A549 (cell line): Measurements from ENCODE around the gene KPTN. TPM values are rescaled to one million over a fixed set of nuclear protein-coding genes. Genes with fewer than 3 reads are reported as not detected.

Experiments
- ATAC-seq, 2 experiments: fragments of 200-7000 bp in 1 of 2; fragments of >200 bp in 1 of 2; cut with Nextera tagmentation in 1 of 2; cut with Tn5 transposase in 1 of 2; 3 replicates each; pipeline versions ENCODE4 v1.8.0 to v1.9.1; 2018 to 2020; ENCODE audit warnings: mild to moderate bottlenecking in 1 of 2, moderate library complexity in 1 of 2
- CTCF ChIA-PET: fragments of 300-600 bp; sonication (Branson Sonifier 250); formaldehyde crosslinking; extraction: SDS; loops from one replicate; lab custom pipeline; 2021; ENCODE audit warnings: antibody characterized with exemption, inconsistent platforms; lab: Yijun Ruan, JAX
- POLR2A ChIA-PET: fragments of 350-600 bp; formaldehyde crosslinking; extraction: SDS; loops from one replicate; lab custom pipeline; 2021; ENCODE audit warnings: antibody characterized with exemption, inconsistent platforms; lab: Yijun Ruan, JAX
- DNase-seq, 2 experiments: peaks; one replicate each; pipeline versions ENCODE4 v3.0.0 to v3.0.0-alpha.2; 2011 to 2016; ENCODE audit warnings: low read depth in 1 of 2, low spot score in 1 of 2
- FAIRE-seq: peaks from 2 replicates; lab custom pipeline; 2011; peaks lifted over from hg19 to GRCh38; lab: Jason Lieb, UNC
- H3K27ac ChIP-seq, 2 experiments: fragments of >200 bp; sonication (Bioruptor Twin); formaldehyde crosslinking; 3 replicates each; pipeline ENCODE4 v1.5.1; 2016 to 2017
- H3K4me1 ChIP-seq: fragments of >200 bp; sonication (Bioruptor Twin); formaldehyde crosslinking; 3 replicates; pipeline ENCODE4 v1.6.1; 2016
- H3K4me2 ChIP-seq: fragments of >200 bp; sonication (Bioruptor Twin); formaldehyde crosslinking; 3 replicates; pipeline ENCODE4 v1.6.1; 2016
- H3K4me3 ChIP-seq: fragments of >200 bp; sonication (Bioruptor Twin); formaldehyde crosslinking; 3 replicates; pipeline ENCODE4 v1.5.1; 2016
- H3K9me3 ChIP-seq: fragments of >200 bp; sonication (Bioruptor Twin); formaldehyde crosslinking; 3 replicates; pipeline ENCODE4 v1.6.1; 2016
- BHLHE40 ChIP-seq: IDR thresholded peaks from 2 replicates; pipeline ENCODE4 v1.6.1; 2012; ENCODE audit warnings: low read depth, low read length, inconsistent platforms
- CBX2 ChIP-seq: fragments of 200-600 bp; sonication (generic); IDR thresholded peaks from 2 replicates; pipeline ENCODE4 v1.6.1; 2016; ENCODE audit warnings: low read depth, mild to moderate bottlenecking, borderline replicate concordance
- CEBPB ChIP-seq, 2 experiments: fragments of >200 bp in 1 of 2; sonication (Bioruptor Twin) in 1 of 2; formaldehyde crosslinking in 1 of 2; IDR thresholded peaks; 2 replicates each; pipeline ENCODE4 v1.6.1; 2012 to 2016
- EHF ChIP-seq: fragments of 250-450 bp; sonication (Bioruptor Pico); IDR thresholded peaks from 2 replicates; pipeline ENCODE4 v1.5.0; 2020; ENCODE audit warnings: mild to moderate bottlenecking
- EHMT2 ChIP-seq: fragments of 200-600 bp; sonication (generic); IDR thresholded peaks from 2 replicates; pipeline ENCODE4 v1.6.1; 2016; ENCODE audit warnings: antibody characterized with exemption, low read depth, mild to moderate bottlenecking, moderate library complexity
- ESRRA ChIP-seq: fragments of 150-350 bp; IDR thresholded peaks from 2 replicates; pipeline ENCODE4 v1.6.1; 2014; ENCODE audit warnings: mild to moderate bottlenecking, low read length, borderline replicate concordance
- GATA3 ChIP-seq: IDR thresholded peaks from 2 replicates; pipeline ENCODE4 v1.6.1; 2012; ENCODE audit warnings: borderline replicate concordance
- HDAC2 ChIP-seq: fragments of 200-600 bp; sonication (generic); IDR thresholded peaks from 2 replicates; pipeline ENCODE4 v1.6.1; 2016
- JUN ChIP-seq, 2 experiments: fragments of >200 bp; sonication (Bioruptor Twin); formaldehyde crosslinking; IDR thresholded peaks; 2 replicates in 1 of 2; 3 replicates in 1 of 2; pipeline ENCODE4 v1.6.1; 2016 to 2017
- JUNB ChIP-seq: fragments of >200 bp; sonication (Bioruptor Twin); formaldehyde crosslinking; IDR thresholded peaks from 2 replicates; pipeline ENCODE4 v1.6.1; 2016
- KDM5A ChIP-seq: fragments of 200-600 bp; sonication (generic); IDR thresholded peaks from 2 replicates; pipeline ENCODE4 v1.6.1; 2016; ENCODE audit warnings: antibody characterized with exemption, mild to moderate bottlenecking
- MYC ChIP-seq: IDR thresholded peaks from 2 replicates; pipeline ENCODE4 v1.6.1; 2012; ENCODE audit warnings: mild to moderate bottlenecking, inconsistent platforms, low read length, improper control_type of control experiment, borderline replicate concordance
- POLR2AphosphoS2 ChIP-seq: conservative IDR thresholded peaks from 2 replicates; pipeline ENCODE4 v1.6.1; 2012; ENCODE audit warnings: low read length, improper control_type of control experiment, inconsistent platforms
- RCOR1 ChIP-seq: fragments of 150-350 bp; IDR thresholded peaks from 2 replicates; pipeline ENCODE4 v1.6.1; 2014; ENCODE audit warnings: antibody characterized with exemption, low read length, low read depth
- RNF2 ChIP-seq: fragments of 200-600 bp; sonication (generic); IDR thresholded peaks from 2 replicates; pipeline ENCODE4 v1.6.1; 2016; ENCODE audit warnings: low read depth, mild to moderate bottlenecking, antibody characterized with exemption, moderate library complexity, borderline replicate concordance
- TP53 ChIP-seq: fragments of 250-450 bp; sonication (Bioruptor Pico); IDR thresholded peaks from 2 replicates; pipeline ENCODE4 v1.5.0; 2021; ENCODE audit warnings: mild to moderate bottlenecking, moderate library complexity
- ZC3H11A ChIP-seq: fragments of 450-650 bp; IDR thresholded peaks from 2 replicates; pipeline ENCODE4 v1.6.1; 2014; ENCODE audit warnings: antibody characterized with exemption, mild to moderate bottlenecking
- ZSCAN20 ChIP-seq: fragments of 250-450 bp; sonication (Bioruptor Pico); IDR thresholded peaks from 2 replicates; pipeline ENCODE4 v1.8.0; 2022; ENCODE audit warnings: mild to moderate bottlenecking, moderate library complexity
- WGBS: methylation state at CpG from one replicate; pipeline ENCODE4 v1.1.6; 2017; ENCODE audit errors: missing lambda C conversion rate; 5-methylcytosine and 5-hydroxymethylcytosine counted together
- polyA plus RNA-seq, 4 experiments: library from polyadenylated mRNA; depleted of rRNA in 3 of 4; stranded (reverse); fragments of >200 nt; fragmentation: RNase III in 1 of 4; extraction: RNeasy Plus Mini Kit Qiagen cat#74134 plus additional on column Dnase treatment in 1 of 4; gene quantifications; 2 replicates in 3 of 4; 3 replicates in 1 of 4; pipeline ENCODE4 v1.2.3, GENCODE V29; 2011 to 2017
- TF ChIP-seq, protein P1 (sequence below): fragments of 200-600 bp; sonication (generic); IDR thresholded peaks from 2 replicates; pipeline ENCODE4 v1.6.1; 2016; ENCODE audit warnings: antibody characterized with exemption, mild to moderate bottlenecking, moderate library complexity
- TF ChIP-seq, protein P2 (sequence below): fragments of >200 bp; sonication (Bioruptor Twin); formaldehyde crosslinking; IDR thresholded peaks from 2 replicates; pipeline ENCODE4 v1.6.1; 2016
- TF ChIP-seq, protein P3 (sequence below): IDR thresholded peaks from 2 replicates; pipeline ENCODE4 v1.6.1; 2012
- TF ChIP-seq, protein P4 (sequence below): fragments of 250-450 bp; sonication (Bioruptor Pico); IDR thresholded peaks from 2 replicates; pipeline ENCODE4 v1.5.0; 2021; ENCODE audit warnings: mild to moderate bottlenecking, moderate library complexity, borderline replicate concordance
- TF ChIP-seq, protein P5 (sequence below): IDR thresholded peaks from 2 replicates; pipeline ENCODE4 v1.6.1; 2012; ENCODE audit warnings: low read depth, borderline replicate concordance
- TF ChIP-seq, protein P6 (sequence below): fragments of >200 bp; sonication (Bioruptor Twin); formaldehyde crosslinking; IDR thresholded peaks from 3 replicates; pipeline ENCODE4 v1.5.1; 2016

Gene KPTN
- polyA plus RNA-seq, 2 of the 4 experiments (the other 2 are of a cell fraction), result 10.6 to 20.6 TPM

DNA sequence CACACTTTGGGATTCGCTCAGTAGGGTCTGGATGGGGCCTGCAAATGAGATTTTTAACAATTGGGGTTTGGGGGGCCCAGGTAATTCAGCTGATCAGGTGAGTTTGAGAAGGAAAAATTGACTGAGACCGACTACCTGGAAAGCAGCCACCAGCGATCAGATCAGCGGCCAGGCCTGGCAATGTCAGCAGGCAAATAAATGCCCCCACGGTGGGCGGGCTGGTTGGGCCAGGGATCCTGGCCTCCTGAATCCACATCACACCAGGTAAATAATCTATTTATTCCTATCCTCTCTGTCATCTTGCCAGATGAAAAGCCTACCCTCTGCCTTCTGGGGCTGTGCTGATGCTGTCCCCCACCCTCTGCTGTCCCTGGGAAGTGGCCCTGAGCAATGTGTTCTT is 21.5 kb upstream of the KPTN start:
- no peak for TF ChIP-seq JUNB
- TF ChIP-seq, protein P1, sequence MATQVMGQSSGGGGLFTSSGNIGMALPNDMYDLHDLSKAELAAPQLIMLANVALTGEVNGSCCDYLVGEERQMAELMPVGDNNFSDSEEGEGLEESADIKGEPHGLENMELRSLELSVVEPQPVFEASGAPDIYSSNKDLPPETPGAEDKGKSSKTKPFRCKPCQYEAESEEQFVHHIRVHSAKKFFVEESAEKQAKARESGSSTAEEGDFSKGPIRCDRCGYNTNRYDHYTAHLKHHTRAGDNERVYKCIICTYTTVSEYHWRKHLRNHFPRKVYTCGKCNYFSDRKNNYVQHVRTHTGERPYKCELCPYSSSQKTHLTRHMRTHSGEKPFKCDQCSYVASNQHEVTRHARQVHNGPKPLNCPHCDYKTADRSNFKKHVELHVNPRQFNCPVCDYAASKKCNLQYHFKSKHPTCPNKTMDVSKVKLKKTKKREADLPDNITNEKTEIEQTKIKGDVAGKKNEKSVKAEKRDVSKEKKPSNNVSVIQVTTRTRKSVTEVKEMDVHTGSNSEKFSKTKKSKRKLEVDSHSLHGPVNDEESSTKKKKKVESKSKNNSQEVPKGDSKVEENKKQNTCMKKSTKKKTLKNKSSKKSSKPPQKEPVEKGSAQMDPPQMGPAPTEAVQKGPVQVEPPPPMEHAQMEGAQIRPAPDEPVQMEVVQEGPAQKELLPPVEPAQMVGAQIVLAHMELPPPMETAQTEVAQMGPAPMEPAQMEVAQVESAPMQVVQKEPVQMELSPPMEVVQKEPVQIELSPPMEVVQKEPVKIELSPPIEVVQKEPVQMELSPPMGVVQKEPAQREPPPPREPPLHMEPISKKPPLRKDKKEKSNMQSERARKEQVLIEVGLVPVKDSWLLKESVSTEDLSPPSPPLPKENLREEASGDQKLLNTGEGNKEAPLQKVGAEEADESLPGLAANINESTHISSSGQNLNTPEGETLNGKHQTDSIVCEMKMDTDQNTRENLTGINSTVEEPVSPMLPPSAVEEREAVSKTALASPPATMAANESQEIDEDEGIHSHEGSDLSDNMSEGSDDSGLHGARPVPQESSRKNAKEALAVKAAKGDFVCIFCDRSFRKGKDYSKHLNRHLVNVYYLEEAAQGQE, result no peak
- TF ChIP-seq MYC, result no peak
- no peak for TF ChIP-seq ZSCAN20 (CRISPR knock-in tag)
- TF ChIP-seq, protein P2, sequence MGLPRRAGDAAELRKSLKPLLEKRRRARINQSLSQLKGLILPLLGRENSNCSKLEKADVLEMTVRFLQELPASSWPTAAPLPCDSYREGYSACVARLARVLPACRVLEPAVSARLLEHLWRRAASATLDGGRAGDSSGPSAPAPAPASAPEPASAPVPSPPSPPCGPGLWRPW, result no peak
- no peak for TF ChIP-seq RCOR1
- no peak for TF ChIP-seq KDM5A
- WGBS, result 95% methylated on average over 6 of the region's 6 CpGs
- ChIA-PET POLR2A (no interaction called here), CTCF (interaction anchor here (1.1 to 2.2 kb wide), 2 partner anchors 10 to 69 kb away, joined by 4 to 7 read pairs; partner anchors contain the start of gene NAPA)
- Histone ChIP-seq H3K27ac (no peak overlapping the region), H3K4me1 (no peaks in the 10 kb centered on the region), H3K9me3 (no peaks in the 10 kb centered on the region), H3K4me3 (no peak overlapping the region), H3K4me2 (no peak overlapping the region)
- DNase-seq (no peak), FAIRE-seq (no peak), ATAC-seq (no peak)

DNA sequence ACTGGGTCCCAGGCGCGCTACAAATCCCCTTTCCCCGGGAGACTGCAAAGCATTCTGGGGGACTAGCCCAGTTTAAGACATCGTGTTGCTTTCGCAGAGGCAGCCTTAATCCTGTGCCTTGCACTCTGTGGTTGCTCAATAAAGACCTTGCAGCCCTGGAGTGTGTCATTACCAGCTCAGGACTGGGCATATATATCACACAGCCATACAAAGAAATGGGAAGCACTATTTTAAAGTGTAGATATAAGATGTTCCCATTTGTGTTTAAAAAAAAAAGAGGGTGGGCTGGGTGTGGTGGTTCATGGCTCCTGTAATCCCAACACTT is 19.8 kb upstream of the KPTN start:
- Histone ChIP-seq H3K27ac (no peak overlapping the region), H3K4me1 (no peaks in the 10 kb centered on the region), H3K9me3 (no peaks in the 10 kb centered on the region), H3K4me2 (no peak overlapping the region), H3K4me3 (no peak overlapping the region)
- ChIA-PET POLR2A (no interaction called here), CTCF (interaction anchor here (1.4 to 4.4 kb wide), 4 partner anchors 12 to 204 kb away, joined by 6 to 27 read pairs (median 15); partner anchors contain the start of genes KPTN and NAPA)
- ATAC-seq (no peak), FAIRE-seq (no peak), DNase-seq (no peak)
- 76% methylated on average over 5 of the region's 5 CpGs for WGBS
- TF ChIP-seq RNF2 (no peak), CEBPB (IDR thresholded peaks at IDR 0.05) (no peak), ESRRA (no peak), GATA3 (no peak), TP53 (CRISPR knock-in tag) (no peak), POLR2AphosphoS2 (no peak), MYC (no peak), ZC3H11A (no peak), JUN (IDR thresholded peaks at IDR 0.05) (no peak), EHMT2 (no peak), BHLHE40 (no peak), CBX2 (no peak), EHF (CRISPR knock-in tag) (no peak), HDAC2 (no peak)
- TF ChIP-seq, protein P3, sequence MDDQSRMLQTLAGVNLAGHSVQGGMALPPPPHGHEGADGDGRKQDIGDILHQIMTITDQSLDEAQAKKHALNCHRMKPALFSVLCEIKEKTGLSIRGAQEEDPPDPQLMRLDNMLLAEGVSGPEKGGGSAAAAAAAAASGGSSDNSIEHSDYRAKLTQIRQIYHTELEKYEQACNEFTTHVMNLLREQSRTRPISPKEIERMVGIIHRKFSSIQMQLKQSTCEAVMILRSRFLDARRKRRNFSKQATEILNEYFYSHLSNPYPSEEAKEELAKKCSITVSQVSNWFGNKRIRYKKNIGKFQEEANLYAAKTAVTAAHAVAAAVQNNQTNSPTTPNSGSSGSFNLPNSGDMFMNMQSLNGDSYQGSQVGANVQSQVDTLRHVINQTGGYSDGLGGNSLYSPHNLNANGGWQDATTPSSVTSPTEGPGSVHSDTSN, result no peak
- TF ChIP-seq, protein P4, sequence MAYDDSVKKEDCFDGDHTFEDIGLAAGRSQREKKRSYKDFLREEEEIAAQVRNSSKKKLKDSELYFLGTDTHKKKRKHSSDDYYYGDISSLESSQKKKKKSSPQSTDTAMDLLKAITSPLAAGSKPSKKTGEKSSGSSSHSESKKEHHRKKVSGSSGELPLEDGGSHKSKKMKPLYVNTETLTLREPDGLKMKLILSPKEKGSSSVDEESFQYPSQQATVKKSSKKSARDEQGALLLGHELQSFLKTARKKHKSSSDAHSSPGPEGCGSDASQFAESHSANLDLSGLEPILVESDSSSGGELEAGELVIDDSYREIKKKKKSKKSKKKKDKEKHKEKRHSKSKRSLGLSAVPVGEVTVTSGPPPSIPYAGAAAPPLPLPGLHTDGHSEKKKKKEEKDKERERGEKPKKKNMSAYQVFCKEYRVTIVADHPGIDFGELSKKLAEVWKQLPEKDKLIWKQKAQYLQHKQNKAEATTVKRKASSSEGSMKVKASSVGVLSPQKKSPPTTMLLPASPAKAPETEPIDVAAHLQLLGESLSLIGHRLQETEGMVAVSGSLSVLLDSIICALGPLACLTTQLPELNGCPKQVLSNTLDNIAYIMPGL (CRISPR knock-in tag), result no peak
- TF ChIP-seq, protein P5, sequence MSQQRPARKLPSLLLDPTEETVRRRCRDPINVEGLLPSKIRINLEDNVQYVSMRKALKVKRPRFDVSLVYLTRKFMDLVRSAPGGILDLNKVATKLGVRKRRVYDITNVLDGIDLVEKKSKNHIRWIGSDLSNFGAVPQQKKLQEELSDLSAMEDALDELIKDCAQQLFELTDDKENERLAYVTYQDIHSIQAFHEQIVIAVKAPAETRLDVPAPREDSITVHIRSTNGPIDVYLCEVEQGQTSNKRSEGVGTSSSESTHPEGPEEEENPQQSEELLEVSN, result no peak
- TF ChIP-seq, protein P6, sequence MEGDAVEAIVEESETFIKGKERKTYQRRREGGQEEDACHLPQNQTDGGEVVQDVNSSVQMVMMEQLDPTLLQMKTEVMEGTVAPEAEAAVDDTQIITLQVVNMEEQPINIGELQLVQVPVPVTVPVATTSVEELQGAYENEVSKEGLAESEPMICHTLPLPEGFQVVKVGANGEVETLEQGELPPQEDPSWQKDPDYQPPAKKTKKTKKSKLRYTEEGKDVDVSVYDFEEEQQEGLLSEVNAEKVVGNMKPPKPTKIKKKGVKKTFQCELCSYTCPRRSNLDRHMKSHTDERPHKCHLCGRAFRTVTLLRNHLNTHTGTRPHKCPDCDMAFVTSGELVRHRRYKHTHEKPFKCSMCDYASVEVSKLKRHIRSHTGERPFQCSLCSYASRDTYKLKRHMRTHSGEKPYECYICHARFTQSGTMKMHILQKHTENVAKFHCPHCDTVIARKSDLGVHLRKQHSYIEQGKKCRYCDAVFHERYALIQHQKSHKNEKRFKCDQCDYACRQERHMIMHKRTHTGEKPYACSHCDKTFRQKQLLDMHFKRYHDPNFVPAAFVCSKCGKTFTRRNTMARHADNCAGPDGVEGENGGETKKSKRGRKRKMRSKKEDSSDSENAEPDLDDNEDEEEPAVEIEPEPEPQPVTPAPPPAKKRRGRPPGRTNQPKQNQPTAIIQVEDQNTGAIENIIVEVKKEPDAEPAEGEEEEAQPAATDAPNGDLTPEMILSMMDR, result no peak
